Stimulated activated CD8-positive, alpha-beta memory T cell treated with anti-CD3 and anti-CD28 coated beads, Interleukin-15, amount 100 ng/mL, for 48 hours (primary cell): Measurements from ENCODE around the gene PRRC2C.
"Not testable (repeated sequence)": the region's sequence is repeated elsewhere in the genome, so short reads cannot be mapped to it uniquely, and the experiment has no call there.

Source experiments
- DNase-seq, 2 donors: peaks; one replicate each; pipeline ENCODE4 v3.0.0-alpha.2; 2020; ENCODE audit warnings: low read depth in 2 of 2

PRRC2C gene

GRCh38 chr1:171500803-171501202 lies 15.5 kb downstream of the PRRC2C start:
- DNase-seq, result no peak

DNA sequence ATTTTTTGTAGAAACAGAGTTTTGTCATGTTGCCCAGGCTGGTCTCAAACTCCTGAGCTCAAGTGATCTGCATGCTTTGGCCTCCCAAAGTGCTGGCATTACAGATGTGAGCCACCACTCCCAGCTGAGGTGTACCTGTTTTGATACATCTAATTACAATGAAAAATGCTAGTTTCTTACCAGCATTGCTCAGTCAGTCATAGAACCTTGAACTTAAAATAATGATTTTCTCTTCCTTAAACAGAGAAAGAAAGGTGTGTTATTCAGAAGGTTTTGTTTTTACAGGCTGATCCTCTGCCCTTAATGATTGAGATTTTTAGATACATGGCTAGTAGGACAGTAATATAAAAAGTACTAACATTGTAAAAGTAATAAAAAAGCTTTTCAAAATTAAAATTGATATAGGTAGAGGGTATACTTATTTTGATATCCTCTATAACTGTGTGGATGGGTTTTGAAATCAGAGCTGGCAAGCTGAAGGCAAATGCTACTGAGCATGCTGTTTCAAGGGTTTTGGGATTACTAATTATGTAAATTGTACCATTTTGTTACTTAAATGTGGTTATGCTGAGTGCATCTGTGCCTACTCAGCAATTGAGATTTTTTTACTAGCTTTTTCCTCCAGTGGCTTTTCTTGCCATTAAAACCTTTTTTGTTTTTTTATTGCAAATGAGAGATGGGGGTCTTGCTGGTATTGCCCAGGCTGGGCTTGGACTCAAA lies 16.1 kb downstream of the PRRC2C start:
- DNase-seq, result no peak

DNA sequence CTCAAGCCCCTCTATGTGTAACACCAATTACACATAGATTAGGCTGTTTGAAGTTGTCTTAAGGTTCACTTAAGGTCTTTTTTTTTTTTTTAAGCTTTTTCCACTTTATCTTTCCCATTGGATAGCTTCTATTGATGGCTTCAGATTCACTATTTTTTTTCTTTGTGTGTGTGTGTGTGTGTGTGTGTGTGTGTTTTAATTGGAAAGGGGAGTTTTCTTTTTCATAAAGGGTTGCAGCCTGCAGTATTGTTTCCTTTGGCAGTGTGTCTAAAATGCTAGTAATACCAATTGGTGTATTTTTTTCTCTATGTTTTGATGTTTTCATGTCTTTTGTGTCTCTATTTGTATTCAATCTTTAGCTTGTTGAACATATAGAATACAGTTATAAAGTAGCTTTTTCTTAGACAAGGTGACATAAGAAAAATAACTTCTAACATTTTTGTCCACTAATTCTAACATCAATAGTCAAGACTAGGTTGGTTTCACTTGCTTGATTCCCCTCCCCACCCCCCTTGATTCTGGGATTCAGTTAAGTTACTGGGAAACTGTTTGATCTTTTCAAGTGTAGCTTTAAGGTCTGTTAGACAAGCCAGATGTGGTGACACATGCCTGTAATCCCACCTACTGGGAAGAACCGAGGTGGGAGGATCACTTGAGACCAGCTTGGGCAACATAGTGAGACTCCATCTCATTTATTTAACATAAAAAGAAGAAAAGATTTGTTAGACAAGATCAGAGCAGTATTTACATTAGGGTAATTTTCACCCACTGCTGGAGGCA lies 21.4 kb downstream of the PRRC2C start:
- DNase-seq, result no peak

GRCh38 chr1:171507435-171507834 lies 22.1 kb downstream of the PRRC2C start:
- DNase-seq, result no peak

DNA sequence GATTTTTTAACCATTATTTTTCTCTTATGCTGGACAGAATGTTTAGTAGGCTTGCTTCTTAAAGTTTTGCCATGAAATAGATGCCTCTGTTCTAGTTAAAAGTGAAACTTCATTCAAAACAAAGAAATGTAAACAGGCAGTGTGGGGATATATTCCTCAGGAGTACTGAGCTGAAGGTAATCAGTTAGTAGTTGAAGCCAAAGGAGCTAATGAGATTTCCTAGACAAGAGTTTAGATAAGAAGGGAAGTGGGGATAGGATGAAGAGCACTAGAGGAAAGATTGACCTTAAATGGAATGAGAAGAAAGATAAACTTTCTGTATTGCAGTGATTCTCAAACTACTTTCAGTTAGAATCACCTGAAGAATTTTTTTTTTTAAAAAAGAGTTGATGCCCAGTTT lies 23.9 kb downstream of the PRRC2C start:
- no peak for DNase-seq

- no peak for DNase-seq
Measured at GRCh38 chr1:171513743-171514142, 28.4 kb downstream of the PRRC2C start.

DNA sequence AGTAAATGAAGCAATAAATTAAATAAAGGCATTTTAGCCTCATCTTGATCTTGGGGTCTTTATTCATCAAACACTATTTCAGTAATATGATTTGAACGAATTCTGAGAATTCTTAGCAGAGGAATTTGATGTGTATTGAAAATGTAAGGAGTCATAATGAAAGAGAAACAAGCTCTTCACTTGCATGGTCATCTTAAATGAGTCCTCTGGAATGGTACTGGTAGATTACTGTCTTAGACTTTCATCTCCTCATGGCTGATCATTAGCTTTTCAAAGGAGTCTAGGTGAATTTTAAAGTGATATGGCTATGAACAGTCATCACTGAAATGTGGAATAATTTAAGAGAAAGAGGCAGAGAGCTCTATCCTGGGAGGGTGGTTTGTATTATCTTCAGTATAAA lies 30.0 kb downstream of the PRRC2C start:
- no peak for DNase-seq

DNA sequence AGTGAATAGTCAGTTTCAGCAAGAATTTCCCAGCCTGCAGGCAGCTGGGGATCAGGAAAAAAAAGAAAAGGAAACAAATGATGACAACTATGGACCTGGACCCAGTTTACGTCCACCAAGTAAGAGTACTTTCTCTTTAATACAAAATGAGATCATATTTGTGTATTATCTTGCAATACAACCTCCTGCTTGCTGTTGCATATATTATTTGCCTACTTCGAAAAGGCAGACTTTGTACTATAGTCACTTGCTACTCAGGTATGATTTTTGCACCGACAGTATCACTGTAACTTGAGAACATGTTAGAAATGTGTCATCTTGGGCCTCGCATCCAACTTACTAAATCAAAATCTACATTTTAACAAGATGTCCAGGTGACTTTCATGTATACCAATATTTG lies 30.4 kb downstream of the PRRC2C start:
- no peak for DNase-seq

GRCh38 chr1:171521567-171521966 lies 36.2 kb downstream of the PRRC2C start:
- no peak for DNase-seq

- DNase-seq, result no peak
Measured at GRCh38 chr1:171530676-171531075, 45.3 kb downstream of the PRRC2C start.

GRCh38 chr1:171532520-171532919 lies 47.2 kb downstream of the PRRC2C start:
- DNase-seq, result no peak

- no peak for DNase-seq
Measured at GRCh38 chr1:171545523-171545922, 60.2 kb downstream of the PRRC2C start.

DNA sequence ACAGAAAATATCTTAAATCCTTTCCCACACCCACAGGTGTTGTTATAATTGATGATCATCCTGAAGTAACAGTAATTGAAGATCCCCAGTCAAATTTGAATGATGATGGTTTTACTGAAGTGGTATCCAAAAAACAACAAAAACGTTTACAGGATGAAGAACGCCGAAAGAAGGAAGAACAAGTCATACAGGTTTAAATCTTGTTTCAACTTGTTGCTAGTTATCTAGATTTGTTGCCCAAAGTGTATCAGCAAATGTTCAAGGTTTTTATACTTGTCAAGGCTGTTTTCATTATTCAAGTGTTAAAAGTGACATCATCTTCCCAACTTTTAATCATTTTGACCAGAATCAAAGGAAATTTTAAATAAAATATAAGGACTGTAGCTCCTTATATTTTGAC lies 64.7 kb downstream of the PRRC2C start:
- DNase-seq, result no peak

- DNase-seq, result not testable (repeated sequence)
Measured at GRCh38 chr1:171550598-171551100, 65.3 kb downstream of the PRRC2C start.

GRCh38 chr1:171553960-171554359 lies 68.6 kb downstream of the PRRC2C start:
- DNase-seq, result not testable (repeated sequence)

- DNase-seq, result no peak
Measured at GRCh38 chr1:171563675-171564074, 78.3 kb downstream of the PRRC2C start.

DNA sequence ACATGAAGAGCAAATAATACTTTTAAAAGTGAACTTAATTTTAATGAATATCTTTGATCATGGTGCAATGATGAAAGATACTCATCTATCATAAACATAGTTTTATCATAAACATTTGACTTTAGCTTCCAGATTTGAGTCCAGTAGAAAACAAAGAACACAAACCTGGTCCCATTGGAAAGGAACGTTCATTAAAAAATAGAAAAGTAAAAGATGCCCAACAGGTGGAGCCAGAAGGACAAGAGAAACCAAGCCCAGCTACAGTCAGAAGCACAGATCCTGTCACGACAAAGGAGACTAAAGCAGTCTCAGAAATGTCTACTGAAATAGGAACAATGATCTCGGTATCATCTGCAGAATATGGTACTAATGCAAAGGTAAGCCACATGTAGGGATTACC lies 81.1 kb downstream of the PRRC2C start:
- DNase-seq, result no peak

DNA sequence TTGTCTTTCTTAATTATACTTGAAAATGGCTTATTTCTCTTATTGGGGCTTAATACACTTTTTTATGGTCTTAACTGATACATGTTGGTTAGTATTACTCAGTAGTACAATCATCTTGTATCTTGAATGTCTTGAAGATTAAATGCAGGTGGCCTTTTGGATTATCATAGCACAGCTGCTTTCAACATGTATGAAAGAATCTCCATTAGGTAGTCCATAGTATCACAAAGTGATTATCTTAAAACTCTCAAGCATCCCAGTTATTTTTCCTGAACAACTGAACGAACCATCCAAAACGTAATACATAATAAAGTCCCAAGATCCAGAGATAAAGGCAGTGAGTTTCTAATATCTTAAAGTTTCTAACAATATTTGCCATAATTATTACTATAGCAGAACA lies 85.0 kb downstream of the PRRC2C start:
- no peak for DNase-seq

- DNase-seq, result no peak
Measured at GRCh38 chr1:171576144-171576543, 90.8 kb downstream of the PRRC2C start.

DNA sequence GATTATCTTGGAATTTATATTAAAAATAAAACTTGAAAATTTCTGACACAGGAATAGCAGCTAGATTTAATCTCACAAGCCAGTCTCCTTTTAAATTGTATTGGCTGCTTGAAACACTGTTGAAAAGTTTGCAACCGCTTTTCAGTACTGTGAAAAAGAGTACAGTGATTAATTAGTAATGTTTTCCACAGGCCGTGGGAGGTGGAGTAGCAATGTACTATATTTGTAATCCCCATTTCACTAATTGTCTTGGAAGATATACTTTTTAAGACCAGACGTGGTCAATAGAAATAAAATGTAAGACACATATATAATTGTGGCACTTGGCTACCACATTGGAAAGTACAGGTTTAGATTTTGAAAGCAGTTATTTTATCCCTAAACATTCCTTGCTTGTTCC lies 95.9 kb downstream of the PRRC2C start:
- DNase-seq, result no peak

GRCh38 chr1:171581766-171582165 lies 96.4 kb downstream of the PRRC2C start:
- DNase-seq, result no peak

DNA sequence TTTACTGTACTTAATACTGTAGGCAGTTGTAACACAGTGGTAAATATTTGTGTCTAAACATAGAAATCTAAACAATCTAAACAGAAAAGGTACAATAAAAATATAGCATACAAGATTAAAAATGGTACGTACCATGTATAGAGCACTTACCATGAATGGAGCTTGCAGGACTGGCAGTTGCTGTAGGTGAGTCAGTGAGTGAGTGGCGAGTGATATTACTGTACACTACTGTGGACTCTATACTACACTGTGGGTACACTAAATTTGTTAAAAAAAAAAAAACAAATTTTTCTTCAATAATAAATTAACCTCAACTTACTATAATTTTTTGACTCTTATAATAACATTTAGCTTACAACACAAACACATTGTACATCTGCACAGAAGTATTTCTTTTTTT lies 97.3 kb downstream of the PRRC2C start:
- DNase-seq, result no peak

DNA sequence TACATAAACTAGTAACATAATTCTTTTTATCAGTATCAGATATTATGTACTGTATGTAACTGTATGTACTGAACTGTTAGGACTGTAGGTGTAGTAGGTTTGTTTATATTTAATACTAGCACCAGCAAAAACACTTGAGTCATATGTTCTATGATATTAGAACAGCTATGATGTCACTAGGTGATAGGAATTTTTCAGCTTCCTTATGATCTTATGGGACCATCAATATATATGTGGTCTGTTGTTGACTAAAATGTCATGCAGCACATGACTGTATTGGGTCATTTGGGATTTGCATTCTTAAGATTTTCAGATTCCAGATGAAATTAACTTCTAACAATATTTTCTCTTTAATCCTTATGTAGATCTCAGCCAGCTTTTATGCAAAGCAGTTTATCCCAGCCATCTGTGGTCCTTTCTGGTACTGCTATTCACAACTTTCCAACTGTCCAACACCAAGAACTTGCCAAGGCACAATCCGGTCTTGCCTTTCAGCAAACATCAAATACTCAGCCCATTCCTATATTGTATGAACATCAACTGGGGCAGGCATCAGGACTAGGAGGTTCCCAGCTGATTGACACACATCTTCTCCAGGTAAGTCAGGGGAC lies 98.4 kb downstream of the PRRC2C start:
- DNase-seq, result no peak
